ENCODE results near the gene MPV17L. TPM values are rescaled to one million over a fixed set of nuclear protein-coding genes. Genes with fewer than 3 reads are reported as not detected.
A peak's percentile ranks its signal among the peaks of the same experiment; 100 is the strongest.
"Not testable (repeated sequence)": the region's sequence is repeated elsewhere in the genome, so short reads cannot be mapped to it uniquely, and the experiment has no call there.

MPV17L gene
- total RNA-seq, 6 experiments from 2014 or later: 9.3 to 18.8 (median 16.0) TPM

- H3K9me3 ChIP-seq: no peaks in the 10 kb centered on the region
- ATAC-seq: no peak
- DNase-seq: no peak
- H3K27ac ChIP-seq: no peak overlapping the region
- intact Hi-C loops (cut with DNase I): no loop called here
- H3K4me3 ChIP-seq: no peak overlapping the region
- H3K36me3 ChIP-seq: no peaks in the 10 kb centered on the region
- no peak for TF ChIP-seq POLR2A (IDR thresholded peaks at IDR 0.05)
- TF ChIP-seq CTCF (IDR thresholded peaks at IDR 0.05): no peak
- no peaks in the 10 kb centered on the region for H3K4me1 ChIP-seq
- H3K27me3 ChIP-seq: no peaks in the 10 kb centered on the region
- 75% methylated on average over 3 of the region's 3 CpGs for WGBS (ENCODE audit: insufficient coverage, low coverage, low lambda C conversion rate, missing lambda C conversion rate)
Observed at GRCh38 chr16:15415511-15415985, 20.0 kb downstream of the MPV17L start.

- intact Hi-C loops (cut with DNase I): no loop called here
- Histone ChIP-seq H3K36me3 (no peaks in the 10 kb centered on the region), H3K4me1 (peaks cover 0 to 5% (median 2%) of the 10 kb centered on the region in 4 donors), H3K9me3 (no peaks in the 10 kb centered on the region), H3K4me3 (no peak overlapping the region), H3K27ac (no peak overlapping the region), H3K27me3 (no peaks in the 10 kb centered on the region)
- TF ChIP-seq CTCF (IDR thresholded peaks at IDR 0.05) (no peak), POLR2A (IDR thresholded peaks at IDR 0.05) (no peak)
- ATAC-seq (no peak), DNase-seq (no peak)
- 100% methylated on average over 2 of the region's 2 CpGs for WGBS (ENCODE audit: insufficient coverage, low coverage, low lambda C conversion rate, missing lambda C conversion rate)
Observed at GRCh38 chr16:15417197-15417596, 21.6 kb downstream of the MPV17L start.

GRCh38 chr16:15418206-15418605, 22.7 kb downstream of the MPV17L start:
- no peak for DNase-seq
- WGBS (ENCODE audit: insufficient coverage, low coverage, low lambda C conversion rate, missing lambda C conversion rate): 90% methylated on average over 1 of the region's 3 CpGs
- TF ChIP-seq POLR2A (IDR thresholded peaks at IDR 0.05) (no peak), CTCF (IDR thresholded peaks at IDR 0.05) (no peak)
- peaks cover 0 to 8% (median 4%) of the 10 kb centered on the region in 4 donors for H3K4me1 ChIP-seq
- ATAC-seq: no peak
- intact Hi-C loops (cut with DNase I): no loop called here
- no peaks in the 10 kb centered on the region for H3K27me3 ChIP-seq
- no peaks in the 10 kb centered on the region for H3K9me3 ChIP-seq
- H3K36me3 ChIP-seq: no peaks in the 10 kb centered on the region
- no peak overlapping the region for H3K27ac ChIP-seq
- no peak overlapping the region for H3K4me3 ChIP-seq

GRCh38 chr16:15421696-15422095, 26.1 kb downstream of the MPV17L start:
- ATAC-seq: peak in 3 of 4 donors; percentile 22 to 76 (median 58)
- WGBS (ENCODE audit: insufficient coverage, low coverage, low lambda C conversion rate, missing lambda C conversion rate): 42% methylated on average over 4 of the region's 5 CpGs
- intact Hi-C loops (cut with DNase I): not testable (repeated sequence)

GRCh38 chr16:15422222-15422621, 26.7 kb downstream of the MPV17L start:
- no peaks in the 10 kb centered on the region for H3K36me3 ChIP-seq
- peak; percentile 38 to 76 (median 62) for DNase-seq
- WGBS (ENCODE audit: insufficient coverage, low coverage, low lambda C conversion rate, missing lambda C conversion rate): 45% methylated on average over 8 of the region's 8 CpGs
- H3K4me3 ChIP-seq: no peak overlapping the region
- no peak overlapping the region for H3K27ac ChIP-seq
- TF ChIP-seq CTCF (IDR thresholded peaks at IDR 0.05) (no peak), POLR2A (IDR thresholded peaks at IDR 0.05) (no peak)
- no peaks in the 10 kb centered on the region for H3K9me3 ChIP-seq
- no peaks in the 10 kb centered on the region for H3K27me3 ChIP-seq
- intact Hi-C loops (cut with DNase I): no loop called here
- ATAC-seq: peak; percentile 63 to 86 (median 77)
- H3K4me1 ChIP-seq: peaks cover 0 to 8% (median 4%) of the 10 kb centered on the region in 4 donors

More at GRCh38 chr16:15421696-15422095, 26.1 kb downstream of the MPV17L start:
- DNase-seq, H3K36me3 ChIP-seq, H3K27ac ChIP-seq, H3K27me3 ChIP-seq, H3K4me1 ChIP-seq, H3K9me3 ChIP-seq, H3K4me3 ChIP-seq: not testable (repeated sequence)

Data from right lobe of liver (tissue), 6 donors.